Hippocampal formation (tissue), 2 donors: ENCODE data around the gene IRF2BPL.

Experiments
- DNase-seq, 2 donors: peaks; one replicate each; lab custom pipeline; 2025; lab: John Stamatoyannopoulos, UW

The IRF2BPL gene

DNA sequence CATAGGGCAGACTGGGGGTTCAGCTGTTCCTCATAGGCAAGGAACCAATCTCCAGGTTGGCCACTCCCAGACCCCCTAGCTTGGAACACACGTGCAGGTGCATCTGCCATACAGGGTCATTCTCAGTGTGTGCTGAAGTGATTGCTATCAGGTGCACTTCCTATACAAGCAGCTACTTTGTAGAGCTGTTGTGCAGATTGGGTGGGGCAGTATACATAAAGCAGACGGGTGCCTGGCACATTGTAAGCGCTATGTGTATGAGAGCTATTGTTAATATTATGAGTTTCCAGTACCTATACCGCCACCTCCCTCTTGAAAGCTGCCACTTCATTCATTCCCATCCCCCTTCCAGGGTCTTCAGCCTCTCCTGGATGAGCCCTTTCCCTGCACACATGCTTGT, 17.3 kb downstream of the IRF2BPL start:
- DNase-seq, result no peak

DNA sequence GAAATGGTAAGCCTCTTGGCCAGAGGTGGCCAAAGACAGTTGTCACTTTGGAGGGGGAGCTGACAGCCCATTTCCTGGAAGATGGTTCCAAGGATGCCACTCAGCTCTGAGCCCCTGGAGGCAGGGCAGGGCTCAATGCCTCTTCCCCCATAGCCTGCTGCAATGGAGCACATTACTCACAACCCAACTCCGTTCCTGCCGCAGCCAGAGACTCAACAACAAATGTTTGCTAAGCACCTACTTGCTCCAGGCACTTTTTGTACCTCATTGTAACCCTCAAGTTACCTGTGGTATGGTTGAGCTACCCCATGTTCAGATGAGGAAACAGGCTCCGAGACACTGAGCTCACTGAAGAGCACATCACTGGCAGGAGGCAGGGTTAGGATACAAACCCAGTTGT, 19.5 kb downstream of the IRF2BPL start:
- DNase-seq, result no peak

DNA sequence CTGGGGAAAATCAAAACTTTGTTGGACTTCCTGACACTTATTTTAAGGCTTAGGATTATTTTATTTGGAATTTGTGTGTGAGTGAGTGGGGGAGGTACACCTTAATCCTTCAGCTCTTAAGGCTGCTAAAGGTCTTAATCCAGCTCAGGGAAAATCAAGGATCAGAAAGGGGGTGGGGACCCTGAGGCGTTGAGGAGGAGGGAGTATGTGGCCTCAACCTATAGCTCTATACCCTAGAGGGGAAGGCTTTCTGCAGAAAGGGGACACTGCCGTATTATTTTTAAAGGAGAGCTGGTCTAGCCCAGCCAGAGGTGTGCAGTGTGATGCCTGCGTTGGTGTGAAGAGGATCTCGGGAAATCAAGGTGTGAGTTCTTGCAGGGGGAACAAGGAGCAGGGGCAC, 20.0 kb downstream of the IRF2BPL start:
- no peak for DNase-seq

DNA sequence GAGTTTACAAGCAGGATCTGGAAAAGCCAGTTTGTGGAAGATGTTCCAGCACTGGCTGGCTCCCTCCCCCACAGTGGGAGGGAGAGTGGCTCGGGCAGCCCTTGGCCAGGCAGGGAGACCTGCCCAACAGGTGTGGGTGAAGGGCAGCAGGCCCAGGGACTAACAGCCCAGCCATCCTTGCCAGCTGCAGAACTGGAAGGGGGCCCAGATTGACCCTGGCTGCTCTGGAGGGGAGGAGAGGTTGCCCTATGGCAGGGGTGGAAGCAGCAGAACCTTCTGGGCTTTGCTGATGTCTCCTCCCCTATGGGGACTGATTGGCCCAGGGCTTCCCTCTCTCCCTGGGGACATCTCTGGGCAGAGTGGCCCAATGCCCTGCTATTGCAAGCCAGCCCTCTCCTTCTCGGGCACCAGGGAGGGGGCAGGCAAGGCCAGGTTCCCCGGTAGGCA, 20.5 kb downstream of the IRF2BPL start:
- no peak for DNase-seq

DNA sequence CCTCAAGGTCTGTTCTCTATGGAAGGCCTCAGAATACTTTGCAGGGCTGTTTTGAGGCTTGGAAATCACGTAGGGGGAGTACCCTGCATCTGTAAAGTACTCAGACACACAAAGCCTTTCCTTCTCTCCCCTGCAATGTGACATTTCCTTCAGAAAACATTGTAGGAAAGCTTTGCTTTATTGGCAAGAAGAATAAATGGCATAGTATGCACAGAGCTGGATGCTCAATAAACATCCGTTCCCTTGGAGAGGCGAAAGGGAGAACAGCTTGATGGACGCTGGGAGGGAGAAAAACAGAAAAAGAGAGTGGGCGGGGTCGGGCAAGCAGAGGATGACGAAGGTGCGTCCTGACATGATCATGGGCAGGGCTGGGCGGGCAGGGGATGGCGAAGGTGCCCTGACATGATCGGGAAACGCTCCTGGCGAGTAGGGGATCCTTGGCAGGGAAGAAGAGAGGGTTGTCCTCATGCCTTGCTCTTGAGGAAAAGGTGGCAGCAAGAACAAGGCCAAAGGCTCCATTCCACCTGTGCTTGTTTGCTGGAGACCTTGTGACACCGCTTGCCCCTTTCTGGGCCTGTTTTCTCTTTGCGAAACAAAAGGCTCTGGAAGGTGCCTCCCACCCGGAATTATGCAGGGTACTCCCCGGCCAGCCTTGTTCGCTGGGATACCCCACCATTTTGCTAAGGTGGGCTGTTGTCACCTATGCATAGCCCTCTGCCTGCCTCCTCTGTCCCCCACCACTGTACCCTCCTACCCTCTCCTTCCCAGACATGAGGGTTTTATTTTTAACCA, 21.1 kb downstream of the IRF2BPL start:
- no peak for DNase-seq

DNA sequence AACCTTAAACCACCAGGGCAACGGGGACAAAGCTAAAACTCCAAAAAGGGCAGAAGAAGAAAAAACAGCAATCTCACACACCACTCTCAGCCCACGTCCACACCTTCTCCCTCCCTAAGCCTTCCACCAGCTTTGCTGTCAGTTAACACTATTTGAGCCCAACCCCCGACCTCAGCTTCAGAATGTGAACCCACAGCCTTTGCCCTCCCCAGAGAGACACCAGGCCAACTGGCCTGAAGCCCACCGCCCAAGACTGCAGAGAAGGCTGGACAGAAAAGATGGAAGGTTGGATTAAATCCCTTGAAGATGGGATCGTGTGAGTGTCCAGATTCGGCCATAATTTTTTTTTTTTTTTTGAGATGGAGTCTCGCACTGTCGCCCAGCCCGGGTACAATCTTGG, 22.4 kb downstream of the IRF2BPL start:
- no peak for DNase-seq

DNA sequence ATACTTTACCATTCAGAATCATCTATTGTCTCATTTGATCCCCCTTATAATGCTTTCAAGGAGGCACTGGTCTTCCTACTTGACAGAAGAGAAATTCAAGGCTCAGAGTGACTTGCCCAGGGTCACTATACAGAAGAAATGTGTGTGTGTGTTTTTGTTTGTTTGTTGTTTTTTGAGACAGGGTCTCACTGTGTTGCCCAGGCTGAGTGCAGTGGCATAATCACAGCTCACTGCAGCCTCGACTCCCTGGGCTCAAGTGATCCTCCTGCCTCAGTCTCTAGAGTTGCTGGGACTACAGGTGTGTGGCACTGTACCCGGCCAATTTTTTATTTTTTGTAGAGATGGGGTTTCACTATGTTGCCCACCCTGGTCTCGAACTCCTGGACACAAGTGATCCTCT, 22.9 kb downstream of the IRF2BPL start:
- no peak for DNase-seq

DNA sequence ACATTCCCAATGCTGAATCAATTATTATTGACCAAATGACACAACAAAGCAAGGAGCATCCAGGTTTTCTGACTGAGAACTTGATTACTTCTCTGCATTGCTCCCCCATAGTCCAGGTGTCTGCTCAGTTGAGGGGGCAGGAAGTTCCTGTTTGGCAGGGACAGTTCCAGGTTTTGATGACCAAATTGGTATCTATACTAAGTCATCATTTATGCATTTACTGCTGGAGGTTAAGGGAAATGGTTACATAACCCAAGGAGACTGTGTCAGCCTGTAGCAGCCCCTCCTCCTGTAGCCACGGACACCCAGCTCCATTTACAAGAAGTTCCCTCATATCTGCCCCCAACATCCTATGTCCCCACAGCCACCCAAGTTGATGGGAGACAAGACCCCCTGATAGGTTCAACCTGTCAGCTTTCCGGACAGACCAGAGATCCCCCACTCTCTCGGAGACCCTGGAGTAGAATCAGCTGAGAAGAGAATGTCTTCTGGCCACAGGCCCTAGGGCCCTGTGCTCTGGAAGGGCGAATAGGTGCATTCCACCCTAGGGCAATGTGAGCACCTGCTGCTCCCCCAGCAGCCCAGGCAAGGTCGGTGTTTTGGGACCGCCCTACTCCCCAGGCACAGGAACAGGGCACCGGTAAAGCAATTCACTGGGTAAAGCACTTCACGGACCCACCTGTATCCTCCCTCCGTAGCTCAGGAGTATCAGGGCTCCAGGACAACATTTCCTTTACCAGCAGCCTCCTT, 23.6 kb downstream of the IRF2BPL start:
- DNase-seq, result no peak

DNA sequence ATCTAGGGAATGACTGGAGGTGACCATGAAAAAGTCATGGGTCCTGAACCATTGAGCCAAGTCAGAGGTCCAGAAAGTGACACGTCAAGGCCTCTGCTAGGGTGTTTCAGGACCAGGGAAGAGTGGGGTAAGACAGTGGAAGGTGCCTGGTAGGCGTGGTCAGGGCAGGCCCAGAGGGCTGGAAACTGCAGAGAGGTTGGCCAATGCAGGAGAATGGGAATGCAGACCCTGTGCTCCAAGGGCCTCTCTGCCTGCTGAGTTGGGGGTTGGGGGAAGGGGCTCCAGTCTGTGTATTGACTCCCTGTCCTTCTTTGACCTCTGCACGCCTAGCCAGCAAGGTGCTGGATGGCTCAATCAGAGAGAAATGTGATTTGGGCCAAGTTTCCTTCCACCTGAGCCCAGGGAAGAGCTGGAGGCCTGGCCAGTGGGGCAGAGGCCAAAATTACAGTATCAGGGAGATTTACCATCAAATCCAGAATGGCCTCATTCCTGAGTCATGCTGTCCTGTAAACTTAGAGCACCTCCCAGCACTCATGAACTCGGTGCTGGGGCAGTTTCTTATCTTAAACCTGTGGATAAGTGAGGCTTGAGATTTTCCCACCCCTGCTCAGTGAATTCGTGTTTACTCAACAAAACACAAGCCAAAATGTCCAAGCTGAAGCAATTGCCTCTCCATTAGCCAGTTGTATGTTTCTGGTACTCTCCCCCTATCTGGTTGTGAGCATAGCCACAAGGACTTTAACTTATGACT, 24.4 kb downstream of the IRF2BPL start:
- no peak for DNase-seq

DNA sequence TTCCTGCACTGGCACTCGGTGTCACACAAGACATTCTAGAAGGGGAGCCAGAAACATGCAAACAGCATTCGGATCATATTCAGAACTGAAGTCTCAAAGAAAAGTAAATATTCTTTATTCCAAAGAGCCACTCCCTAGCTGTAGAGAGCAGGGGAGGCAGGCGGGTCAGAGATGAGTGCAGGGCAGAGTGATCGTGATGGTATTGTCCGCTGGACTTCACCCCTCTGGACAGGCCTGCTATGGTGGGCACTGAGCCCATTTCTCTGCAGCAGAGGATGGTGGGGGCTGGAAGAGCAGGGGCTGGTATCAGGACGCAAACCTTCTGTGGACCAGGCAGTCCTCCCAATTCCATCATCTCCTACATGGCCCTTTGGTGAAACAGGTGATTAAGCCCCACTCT, 25.6 kb downstream of the IRF2BPL start:
- DNase-seq, result no peak

DNA sequence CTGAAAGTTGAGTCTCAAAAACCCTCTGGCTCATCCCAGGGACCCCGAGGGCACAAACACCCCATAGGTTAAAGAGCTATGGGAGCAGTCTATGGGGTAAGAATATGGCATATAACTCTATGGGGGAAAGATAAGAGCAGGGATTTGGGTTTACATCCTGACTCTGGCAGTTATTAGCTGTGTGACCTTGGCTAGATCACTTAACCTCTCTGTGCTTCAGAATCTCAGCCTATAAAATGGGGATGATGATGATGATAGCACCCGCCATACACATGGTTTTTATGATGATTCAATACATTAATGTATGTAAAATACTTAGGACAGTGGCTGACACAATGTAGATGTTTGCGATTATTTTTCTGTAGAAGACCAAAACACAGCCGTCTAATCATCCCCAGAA, 26.2 kb downstream of the IRF2BPL start:
- no peak for DNase-seq

DNA sequence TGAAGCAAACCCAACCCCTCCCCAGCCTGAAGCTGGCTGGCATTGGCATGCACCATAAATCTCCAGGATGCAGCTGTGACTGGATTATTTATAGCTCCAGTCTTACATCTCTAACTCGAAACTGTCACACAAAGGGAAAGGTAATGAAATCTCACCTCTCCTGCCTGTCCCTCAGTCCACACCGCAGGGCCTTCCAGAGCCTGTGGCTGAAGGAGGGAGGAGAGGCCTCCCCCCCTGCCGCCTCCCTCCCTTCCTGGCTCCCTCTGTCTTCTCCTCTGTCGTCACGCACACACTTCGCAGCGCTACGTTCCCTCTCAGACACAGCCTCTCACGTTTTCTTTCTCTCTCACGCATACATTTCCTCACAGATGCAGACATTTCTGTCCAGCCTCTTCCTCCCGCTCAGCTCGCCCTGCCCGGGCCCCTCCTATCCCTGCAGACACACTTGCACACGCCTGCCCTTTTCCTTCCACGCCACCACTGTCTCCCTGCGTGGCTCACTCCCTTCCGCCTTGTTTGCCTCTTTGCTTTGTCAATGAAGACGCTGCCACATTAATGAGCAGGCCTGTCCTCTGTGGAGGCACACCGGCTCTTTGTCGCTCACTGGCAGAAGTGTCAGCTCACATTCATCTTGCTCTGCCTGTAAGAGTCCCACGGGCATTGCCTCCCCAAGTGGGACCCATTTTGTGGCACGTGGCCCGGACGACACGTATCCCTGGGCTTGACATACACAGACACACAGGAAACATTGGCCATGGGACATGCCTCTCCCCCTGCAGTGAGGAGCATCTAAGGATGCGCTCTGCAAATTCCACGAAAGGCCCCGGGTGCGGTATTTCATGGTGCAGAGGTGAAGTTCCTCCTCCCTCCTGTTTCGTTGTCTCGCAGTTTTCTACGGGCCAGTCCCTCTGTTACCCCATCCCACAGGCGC, 27.9 kb downstream of the IRF2BPL start:
- DNase-seq, result no peak

DNA sequence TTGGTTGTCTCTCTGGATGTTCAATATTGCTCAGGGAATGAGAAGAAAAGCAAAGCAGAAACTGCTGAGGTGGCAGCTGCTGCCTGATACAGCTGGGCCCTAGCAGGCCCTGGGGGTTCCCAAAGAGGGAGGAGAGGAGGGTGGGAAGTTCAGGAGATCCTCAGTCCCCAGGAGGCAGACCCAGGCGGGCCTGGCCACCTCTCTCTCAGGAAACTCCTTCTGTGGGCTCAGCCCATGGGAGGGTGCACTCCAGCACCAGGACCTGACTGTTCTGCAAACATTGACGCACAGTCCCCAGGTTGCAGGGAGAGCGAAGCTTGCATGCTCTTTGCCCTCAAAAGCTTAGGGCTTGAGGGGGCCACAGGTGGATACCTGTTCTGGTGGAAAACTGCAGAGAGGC, 29.6 kb downstream of the IRF2BPL start:
- no peak for DNase-seq

DNA sequence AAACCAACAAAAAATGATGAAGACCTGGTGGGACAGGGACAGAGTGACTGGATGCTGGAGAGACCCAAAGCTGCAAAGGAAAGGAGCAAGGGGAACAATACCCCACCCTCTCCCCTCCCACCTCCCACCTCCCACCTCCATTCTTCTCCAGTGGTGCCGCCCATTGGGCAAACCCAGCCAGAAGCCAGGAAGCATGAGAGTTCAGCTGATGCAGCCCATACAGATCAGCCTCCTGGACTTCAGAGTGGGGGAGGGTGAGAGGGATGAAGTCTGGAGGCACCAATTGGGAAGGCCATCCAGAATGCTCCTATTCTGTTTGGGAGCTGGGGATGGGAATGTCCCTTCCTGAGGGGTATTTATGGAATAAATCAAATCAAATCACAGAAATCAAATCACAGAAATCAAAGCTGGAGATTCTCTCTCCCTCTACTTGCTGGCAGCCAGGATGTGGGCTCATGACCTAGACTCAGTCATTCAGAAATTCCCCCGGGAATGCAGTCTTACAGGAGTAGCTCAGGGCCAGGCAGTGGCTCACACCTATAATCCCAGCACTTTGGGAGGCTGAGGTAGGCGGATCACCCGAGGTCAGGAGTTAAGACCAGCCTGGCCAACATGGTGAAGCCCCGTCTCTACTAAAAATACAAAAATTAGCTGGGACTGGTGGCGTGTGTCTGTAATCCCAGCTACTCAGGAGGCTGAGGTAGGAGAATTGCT, 31.1 kb downstream of the IRF2BPL start:
- no peak for DNase-seq

DNA sequence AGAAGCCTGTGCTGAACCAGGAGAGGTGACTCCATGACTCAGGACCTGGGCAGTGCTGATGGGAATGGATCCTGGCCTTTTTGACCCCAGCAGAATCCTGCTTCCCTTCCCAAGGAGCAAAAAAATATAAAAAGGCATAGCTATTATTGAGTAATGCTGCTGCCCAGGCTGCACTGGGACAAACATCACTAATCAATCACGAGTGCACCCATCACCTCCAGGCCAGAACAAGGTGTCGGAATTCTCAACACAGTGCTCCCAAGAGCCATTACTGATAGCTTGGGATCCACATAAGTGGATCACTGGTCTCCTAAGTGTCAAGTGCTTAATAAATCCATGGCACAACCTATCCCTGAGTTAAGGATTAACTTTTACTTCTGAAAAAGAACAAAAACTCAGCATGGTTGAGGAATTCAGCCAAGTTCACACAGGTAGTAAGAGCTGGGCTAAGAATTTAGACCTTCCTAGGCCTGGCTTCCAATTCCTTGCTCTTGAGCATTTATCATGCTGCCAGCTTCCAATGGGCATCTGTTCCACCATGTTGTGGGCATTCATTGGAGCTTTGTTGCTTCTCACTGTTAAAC, 31.9 kb downstream of the IRF2BPL start:
- DNase-seq, result no peak

DNA sequence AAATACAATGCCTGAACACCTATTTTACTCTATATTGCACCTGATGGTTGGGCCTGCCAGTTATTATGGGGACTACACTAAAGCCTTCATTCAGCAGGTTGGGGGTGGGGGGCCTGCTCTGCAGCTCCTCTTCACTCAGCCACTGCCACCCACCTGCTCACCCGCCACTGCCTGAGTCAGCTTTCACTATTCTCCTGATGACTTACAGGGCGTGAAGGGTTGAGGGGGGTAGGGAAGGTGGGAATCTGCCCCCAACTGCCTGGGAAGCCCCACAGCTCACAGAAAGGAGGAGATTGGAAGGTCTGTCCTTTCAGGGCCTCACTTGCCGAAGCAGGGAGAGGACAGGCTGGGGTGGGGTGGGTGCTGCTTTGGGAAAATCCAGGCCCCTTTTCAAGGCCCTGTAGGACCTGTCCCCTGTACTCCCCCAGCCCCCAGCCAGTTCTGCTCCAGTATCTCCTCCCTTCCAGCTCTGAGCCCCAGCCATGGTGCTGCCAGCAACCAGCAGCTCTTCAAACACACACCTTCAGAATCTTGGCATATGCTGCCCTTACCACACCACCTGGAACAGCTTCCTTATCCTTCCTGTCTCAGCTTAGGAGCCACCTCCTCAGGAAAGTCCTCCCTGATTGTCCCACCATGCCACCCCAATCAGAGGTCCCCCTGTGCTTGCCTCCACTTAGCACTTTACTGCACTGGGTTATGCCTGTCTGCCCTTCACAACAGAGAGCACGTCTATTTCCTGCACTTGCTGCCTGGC, 33.1 kb downstream of the IRF2BPL start:
- no peak for DNase-seq

DNA sequence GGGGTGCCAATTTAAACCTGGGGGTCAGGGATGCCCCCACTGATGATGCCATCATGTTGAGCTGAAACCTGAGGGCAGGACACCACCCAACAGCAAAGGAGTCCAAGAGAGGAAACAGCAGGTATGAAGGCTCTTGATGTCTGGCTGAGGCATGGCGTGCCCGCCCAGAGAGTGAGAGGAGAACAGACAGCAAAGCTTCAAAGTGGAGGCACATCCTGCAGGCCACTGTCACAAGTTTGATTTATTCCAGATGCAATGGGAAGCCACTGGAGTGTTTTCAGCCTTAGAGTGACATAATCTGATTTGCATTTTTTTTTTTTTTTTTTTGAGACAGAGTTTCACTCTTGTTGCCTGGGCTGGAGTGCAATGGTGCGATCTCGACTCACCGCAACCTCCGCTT, 34.8 kb downstream of the IRF2BPL start:
- DNase-seq, result no peak

DNA sequence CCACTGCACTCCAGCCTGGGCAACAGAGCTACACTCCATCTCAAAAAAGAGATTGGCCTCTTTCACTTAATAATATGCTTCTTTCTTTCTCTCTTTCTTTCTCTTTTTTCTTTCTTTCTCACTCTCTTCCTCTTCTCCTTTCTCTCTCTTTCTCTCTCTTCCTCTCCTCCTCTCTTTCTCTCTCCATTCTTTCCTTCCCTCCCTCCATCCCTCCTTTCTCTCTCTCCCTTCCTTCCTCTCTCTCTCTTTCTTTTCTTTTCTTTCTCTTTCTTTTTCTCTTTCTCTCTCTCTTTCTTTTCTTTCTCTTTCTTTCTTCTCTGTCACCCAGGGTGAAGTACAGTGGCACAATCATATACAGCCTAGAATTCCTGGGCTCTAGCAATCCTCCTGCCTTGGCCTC, 38.4 kb downstream of the IRF2BPL start:
- no peak for DNase-seq

DNA sequence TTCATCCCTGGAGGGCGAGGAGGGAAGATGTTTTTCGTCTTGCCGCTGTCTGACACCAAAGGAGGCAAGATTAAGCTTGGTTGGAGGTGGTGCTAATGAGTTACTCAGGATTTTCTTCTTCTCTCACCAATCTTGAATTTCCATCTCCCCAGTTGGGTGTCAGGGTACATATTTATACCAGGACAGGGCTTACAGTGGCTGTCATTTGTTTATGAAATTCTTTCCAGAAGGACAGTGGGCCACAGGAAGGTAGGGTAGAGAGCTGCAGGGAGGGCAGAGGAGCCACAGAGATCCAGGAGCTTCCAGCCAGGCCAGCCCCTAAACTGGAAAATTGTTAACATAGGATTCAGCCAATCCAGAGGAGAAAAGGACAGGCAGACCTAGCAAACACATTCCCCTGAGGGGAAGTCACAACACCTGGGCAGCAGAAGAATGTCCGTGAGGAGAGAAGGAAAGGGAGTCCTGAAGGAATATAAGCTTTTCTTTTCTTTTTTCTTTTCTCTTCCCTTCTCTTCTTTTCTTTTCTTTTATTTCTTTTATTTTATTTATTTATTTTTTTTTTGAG, 40.5 kb downstream of the IRF2BPL start:
- no peak for DNase-seq

DNA sequence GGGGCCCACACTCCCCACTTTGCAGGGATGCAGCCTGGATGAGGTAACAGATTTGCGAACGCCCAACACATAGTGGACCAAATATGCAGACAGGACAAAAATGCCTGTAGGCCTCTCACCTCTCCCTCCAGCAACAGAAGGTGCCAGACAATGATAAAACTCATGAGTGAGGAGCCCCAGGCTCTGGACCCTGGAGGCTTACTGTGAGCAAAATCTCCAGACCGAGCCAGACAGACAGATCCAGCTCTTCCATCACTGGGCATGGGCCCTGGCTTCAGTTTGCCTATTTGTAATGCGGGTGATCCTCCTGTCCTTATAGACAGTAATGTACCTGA, 42.3 kb downstream of the IRF2BPL start:
- no peak for DNase-seq
